Testis (tissue), 2 donors: ENCODE results near the gene FAM193B.

Source experiments
- POLR2A ChIP-seq: fragments of 450-650 bp; IDR thresholded peaks from one replicate; pipeline ENCODE4 v1.6.1; 2017; ENCODE audit warnings: antibody characterized with exemption, mild to moderate bottlenecking, moderate library complexity
- TF ChIP-seq, protein P1 (sequence below), 3 experiments: fragments of 450-650 bp in 2 of 3; fragments of 200-600 bp in 1 of 3; sonication (generic) in 1 of 3; IDR thresholded peaks; one replicate each; pipeline ENCODE4 v1.5.1; 2016 to 2019; ENCODE audit warnings: antibody characterized with exemption in 3 of 3, mild to moderate bottlenecking in 2 of 3, moderate library complexity in 1 of 3

DNA sequence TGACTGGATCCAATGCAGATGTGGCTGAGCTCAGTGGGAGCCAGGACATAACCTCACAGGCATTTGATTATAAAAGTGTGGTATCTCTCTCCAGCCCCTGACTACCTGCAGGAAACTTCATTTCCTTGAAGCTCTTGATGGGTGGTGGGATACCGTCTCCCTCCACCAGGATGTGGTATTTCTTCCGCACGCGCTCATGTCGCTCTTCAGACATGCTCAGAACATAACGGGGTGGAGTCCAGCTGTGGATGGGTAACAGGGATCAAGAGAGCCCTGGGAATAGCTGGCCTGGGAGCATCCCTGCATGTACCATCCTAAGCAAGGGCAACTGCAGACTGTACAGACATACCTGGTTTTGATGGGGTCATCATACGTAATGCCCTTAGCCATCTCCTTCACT lies 38.8 kb downstream of the FAM193B start:
- TF ChIP-seq POLR2A, result no peak
- TF ChIP-seq, protein P1, sequence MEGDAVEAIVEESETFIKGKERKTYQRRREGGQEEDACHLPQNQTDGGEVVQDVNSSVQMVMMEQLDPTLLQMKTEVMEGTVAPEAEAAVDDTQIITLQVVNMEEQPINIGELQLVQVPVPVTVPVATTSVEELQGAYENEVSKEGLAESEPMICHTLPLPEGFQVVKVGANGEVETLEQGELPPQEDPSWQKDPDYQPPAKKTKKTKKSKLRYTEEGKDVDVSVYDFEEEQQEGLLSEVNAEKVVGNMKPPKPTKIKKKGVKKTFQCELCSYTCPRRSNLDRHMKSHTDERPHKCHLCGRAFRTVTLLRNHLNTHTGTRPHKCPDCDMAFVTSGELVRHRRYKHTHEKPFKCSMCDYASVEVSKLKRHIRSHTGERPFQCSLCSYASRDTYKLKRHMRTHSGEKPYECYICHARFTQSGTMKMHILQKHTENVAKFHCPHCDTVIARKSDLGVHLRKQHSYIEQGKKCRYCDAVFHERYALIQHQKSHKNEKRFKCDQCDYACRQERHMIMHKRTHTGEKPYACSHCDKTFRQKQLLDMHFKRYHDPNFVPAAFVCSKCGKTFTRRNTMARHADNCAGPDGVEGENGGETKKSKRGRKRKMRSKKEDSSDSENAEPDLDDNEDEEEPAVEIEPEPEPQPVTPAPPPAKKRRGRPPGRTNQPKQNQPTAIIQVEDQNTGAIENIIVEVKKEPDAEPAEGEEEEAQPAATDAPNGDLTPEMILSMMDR (IDR thresholded peaks at IDR 0.05), result no peak
